ENCODE data around the gene IQCN. TPM values are rescaled to one million over a fixed set of nuclear protein-coding genes. Genes with fewer than 3 reads are reported as not detected.
A peak's percentile ranks its signal among the peaks of the same experiment; 100 is the strongest.

IQCN gene
- total and polyA plus RNA-seq, 10 of the 15 experiments (the other 5 are each of a cell fraction or from before 2014, with no cell fraction given) = 0.01 to 0.54 (median 0.23) TPM; not detected in 3

DNA sequence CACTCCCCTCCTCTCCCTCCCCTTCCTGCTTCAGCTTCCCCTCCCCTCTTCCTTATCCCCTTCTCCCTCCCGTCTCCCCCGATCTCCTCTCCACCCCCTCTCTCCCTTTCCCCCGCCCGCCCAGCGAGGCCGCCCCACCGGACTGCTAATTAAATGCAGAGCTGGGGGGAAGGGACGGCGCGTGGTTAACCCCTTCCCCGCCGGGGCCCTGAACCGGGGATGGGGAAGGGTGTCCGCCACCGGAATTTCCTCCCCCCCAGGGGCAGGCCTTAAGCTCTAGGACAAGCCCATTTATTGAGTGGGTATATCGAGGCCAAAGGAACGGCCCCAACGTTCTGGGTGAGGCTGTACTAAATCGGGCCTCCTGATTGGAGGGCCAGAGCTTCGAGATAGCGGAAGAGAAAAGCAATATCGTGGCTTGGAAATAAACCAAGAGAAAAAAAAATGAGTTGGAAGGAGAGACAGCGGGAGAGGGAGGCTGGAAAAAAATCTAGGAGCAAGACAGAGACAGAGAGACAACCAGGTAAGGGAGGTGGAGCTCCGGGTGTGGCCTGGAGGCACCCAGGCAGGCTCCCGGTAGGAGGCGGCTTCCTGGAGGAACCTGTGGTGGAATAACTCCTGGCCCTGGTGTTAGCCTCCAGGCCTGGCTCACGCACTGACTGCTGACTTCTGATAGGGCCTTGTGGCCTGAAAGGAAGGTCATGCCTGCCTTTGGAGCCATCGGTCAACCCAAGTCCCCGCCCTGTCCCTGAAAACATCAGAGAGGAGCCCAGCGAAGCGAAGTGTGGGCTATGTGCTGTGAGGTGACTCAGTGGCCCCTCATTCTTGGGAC, 18.8 kb upstream of the IQCN start:
- H3K4me3 ChIP-seq = peak overlapping the region; percentile 96
- 31% methylated on average over 24 of the region's 31 CpGs for WGBS (ENCODE audit: insufficient coverage, insufficient replicate concordance, low lambda C conversion rate, missing lambda C conversion rate)
- peak overlapping the region; percentile 96 for H3K27ac ChIP-seq (ENCODE audit: control insufficient read depth, insufficient read depth)
- peak overlapping the region; percentile 93 for H3K9ac ChIP-seq (ENCODE audit: control insufficient read depth, insufficient read depth, low read length)
- ATAC-seq (peak; percentile 31), FAIRE-seq (no peak), DNase-seq (ENCODE audit: low read depth, low spot score) (no peak)
- no peaks in the 10 kb centered on the region for H4K20me1 ChIP-seq (ENCODE audit: control insufficient read depth, insufficient read depth)
- POLR2A ChIA-PET = interaction anchor here (0.6 to 5.8 kb wide), 13 partner anchors 9 to 126 kb away, joined by 3 to 172 read pairs (median 6); partner anchors contain the start of genes JUND, LSM4 and SSBP4
- RAD21 ChIA-PET (ENCODE audit: unreplicated experiment) = interaction anchor here (0.6 to 5.8 kb wide), 15 partner anchors 9 to 127 kb away, joined by 3 to 136 read pairs (median 3); partner anchors contain the start of genes JUND, LSM4 and RAB3A
- no peaks in the 10 kb centered on the region for H3K36me3 ChIP-seq (ENCODE audit: control insufficient read depth in 2 of 2, insufficient read depth in 2 of 2, low read length in 1 of 2)
- peaks cover 32% of the 10 kb centered on the region for H3K4me1 ChIP-seq (ENCODE audit: control insufficient read depth, insufficient read depth, low read length)
- H3K79me2 ChIP-seq (ENCODE audit: control insufficient read depth, insufficient read depth, low read length) = peaks cover 5% of the 10 kb centered on the region
- in situ Hi-C loops (cut with MboI) (no loop called here), intact Hi-C loops (cut with micrococcal nuclease; ENCODE audit: unreplicated experiment) (loop anchor here (1.0 kb wide), 1 partner anchor 30 kb away; the partner anchor contains the start of gene LSM4)
- TSS peak; percentile 82 for BruUV-seq (replicated peaks)
- H3K27me3 ChIP-seq (replicated peaks in 1 of 2; ENCODE audit: control insufficient read depth in 2 of 2, insufficient read depth in 2 of 2, low read length in 1 of 2) = no peaks in the 10 kb centered on the region; a peak in 1 of 4 replicates
- CTCF ChIA-PET = interaction anchor here (1.8 to 4.5 kb wide), 5 partner anchors 9 to 35 kb away, joined by 10 to 81 read pairs (median 18); partner anchors contain the start of genes JUND and LSM4
- peak overlapping the region; percentile 99 for H3K4me2 ChIP-seq (ENCODE audit: control insufficient read depth, insufficient read depth)
- peak overlapping the region; percentile 61 for H2AFZ ChIP-seq (ENCODE audit: control insufficient read depth, low read depth, low read length)
- SMC1A ChIA-PET (ENCODE audit: uncharacterized antibody, unreplicated experiment) = interaction anchor here (0.6 to 4.3 kb wide), 8 partner anchors 9 to 128 kb away, joined by 3 to 58 read pairs (median 10); partner anchors contain the start of genes JUND and LSM4
- no peaks in the 10 kb centered on the region; the same call in 2 of the 3 replicates for H3K9me3 ChIP-seq (replicated peaks; ENCODE audit: control insufficient read depth, insufficient read depth, low read length)
- TF ChIP-seq, protein P1, sequence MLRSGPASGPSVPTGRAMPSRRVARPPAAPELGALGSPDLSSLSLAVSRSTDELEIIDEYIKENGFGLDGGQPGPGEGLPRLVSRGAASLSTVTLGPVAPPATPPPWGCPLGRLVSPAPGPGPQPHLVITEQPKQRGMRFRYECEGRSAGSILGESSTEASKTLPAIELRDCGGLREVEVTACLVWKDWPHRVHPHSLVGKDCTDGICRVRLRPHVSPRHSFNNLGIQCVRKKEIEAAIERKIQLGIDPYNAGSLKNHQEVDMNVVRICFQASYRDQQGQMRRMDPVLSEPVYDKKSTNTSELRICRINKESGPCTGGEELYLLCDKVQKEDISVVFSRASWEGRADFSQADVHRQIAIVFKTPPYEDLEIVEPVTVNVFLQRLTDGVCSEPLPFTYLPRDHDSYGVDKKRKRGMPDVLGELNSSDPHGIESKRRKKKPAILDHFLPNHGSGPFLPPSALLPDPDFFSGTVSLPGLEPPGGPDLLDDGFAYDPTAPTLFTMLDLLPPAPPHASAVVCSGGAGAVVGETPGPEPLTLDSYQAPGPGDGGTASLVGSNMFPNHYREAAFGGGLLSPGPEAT (IDR thresholded peaks at IDR 0.05; ENCODE audit: low read depth) = 0 out of 2 replicates have a peak, but pooled peaks have one; percentile 13
- TF ChIP-seq SMC3 (IDR thresholded peaks at IDR 0.05; ENCODE audit: borderline replicate concordance, low read length) (no peak), RFX5 (IDR thresholded peaks at IDR 0.05; ENCODE audit: low read depth, low read length) (no peak), CREB1 (IDR thresholded peaks at IDR 0.05; ENCODE audit: low read depth) (0 out of 2 replicates have a peak, but pooled peaks have one; percentile 7), CBFB (IDR thresholded peaks at IDR 0.05; ENCODE audit: low read depth) (0 out of 2 replicates have a peak, but pooled peaks have one; percentile 29), NBN (IDR thresholded peaks at IDR 0.05) (peak; percentile 32), MTA2 (IDR thresholded peaks at IDR 0.05; ENCODE audit: low read depth) (0 out of 2 replicates have a peak, but pooled peaks have one; percentile 37), E4F1 (IDR thresholded peaks at IDR 0.05; ENCODE audit: borderline replicate concordance, partially characterized antibody) (peak; percentile 24)
- TF ChIP-seq, protein P2, sequence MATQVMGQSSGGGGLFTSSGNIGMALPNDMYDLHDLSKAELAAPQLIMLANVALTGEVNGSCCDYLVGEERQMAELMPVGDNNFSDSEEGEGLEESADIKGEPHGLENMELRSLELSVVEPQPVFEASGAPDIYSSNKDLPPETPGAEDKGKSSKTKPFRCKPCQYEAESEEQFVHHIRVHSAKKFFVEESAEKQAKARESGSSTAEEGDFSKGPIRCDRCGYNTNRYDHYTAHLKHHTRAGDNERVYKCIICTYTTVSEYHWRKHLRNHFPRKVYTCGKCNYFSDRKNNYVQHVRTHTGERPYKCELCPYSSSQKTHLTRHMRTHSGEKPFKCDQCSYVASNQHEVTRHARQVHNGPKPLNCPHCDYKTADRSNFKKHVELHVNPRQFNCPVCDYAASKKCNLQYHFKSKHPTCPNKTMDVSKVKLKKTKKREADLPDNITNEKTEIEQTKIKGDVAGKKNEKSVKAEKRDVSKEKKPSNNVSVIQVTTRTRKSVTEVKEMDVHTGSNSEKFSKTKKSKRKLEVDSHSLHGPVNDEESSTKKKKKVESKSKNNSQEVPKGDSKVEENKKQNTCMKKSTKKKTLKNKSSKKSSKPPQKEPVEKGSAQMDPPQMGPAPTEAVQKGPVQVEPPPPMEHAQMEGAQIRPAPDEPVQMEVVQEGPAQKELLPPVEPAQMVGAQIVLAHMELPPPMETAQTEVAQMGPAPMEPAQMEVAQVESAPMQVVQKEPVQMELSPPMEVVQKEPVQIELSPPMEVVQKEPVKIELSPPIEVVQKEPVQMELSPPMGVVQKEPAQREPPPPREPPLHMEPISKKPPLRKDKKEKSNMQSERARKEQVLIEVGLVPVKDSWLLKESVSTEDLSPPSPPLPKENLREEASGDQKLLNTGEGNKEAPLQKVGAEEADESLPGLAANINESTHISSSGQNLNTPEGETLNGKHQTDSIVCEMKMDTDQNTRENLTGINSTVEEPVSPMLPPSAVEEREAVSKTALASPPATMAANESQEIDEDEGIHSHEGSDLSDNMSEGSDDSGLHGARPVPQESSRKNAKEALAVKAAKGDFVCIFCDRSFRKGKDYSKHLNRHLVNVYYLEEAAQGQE (IDR thresholded peaks at IDR 0.05; ENCODE audit: low read depth, low read length) = no peak
